NT2/D1 (cell line): ENCODE data around the gene SEC24C.

Experiments
- SUZ12 ChIP-seq: IDR thresholded peaks from 2 replicates; pipeline ENCODE4 v1.6.1; 2011; ENCODE audit not compliant: insufficient read length, insufficient read depth; ENCODE audit errors: extremely low read depth
- YY1 ChIP-seq: IDR thresholded peaks from 2 replicates; pipeline ENCODE4 v1.6.1; 2011; ENCODE audit not compliant: insufficient read length, insufficient read depth
- ZNF274 ChIP-seq: IDR thresholded peaks from 2 replicates; pipeline ENCODE4 v1.6.1; 2011; ENCODE audit warnings: mild to moderate bottlenecking, low read depth, low read length

DNA sequence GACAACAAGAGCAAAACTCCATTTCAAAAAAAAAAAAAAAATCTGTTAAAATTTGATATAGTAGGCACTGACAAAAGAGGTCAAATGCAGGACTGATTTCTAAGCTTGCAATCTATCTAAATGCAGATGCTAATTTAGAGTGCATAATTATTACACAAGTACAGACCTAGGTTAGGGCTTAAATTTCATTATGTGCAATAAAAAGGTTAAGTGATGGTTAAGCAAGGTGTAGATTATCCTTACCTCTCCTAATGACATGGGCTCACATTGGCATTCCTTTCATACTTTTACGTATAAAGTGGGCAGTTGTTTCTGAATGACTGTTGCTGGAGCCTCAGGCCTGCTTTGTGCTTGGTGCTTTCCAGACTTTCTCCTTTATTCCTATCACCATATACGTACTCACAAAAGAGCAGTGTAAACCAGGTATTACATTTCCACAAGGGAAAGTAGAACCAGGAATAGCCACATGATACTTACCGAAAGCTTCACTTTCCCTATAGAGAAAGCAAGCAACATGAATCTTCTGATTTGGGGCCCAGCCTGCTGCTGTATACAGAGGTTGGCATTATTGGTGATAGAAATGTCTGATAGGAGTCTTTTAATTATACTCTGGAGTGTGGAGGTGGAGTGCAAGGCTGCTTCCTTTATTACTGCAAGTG lies 35.5 kb downstream of the SEC24C start:
- TF ChIP-seq ZNF274 (no peak), YY1 (no peak), SUZ12 (no peak)
